IMR-90 (cell line): ENCODE measurements around the gene VSIG4. TPM values are rescaled to one million over a fixed set of nuclear protein-coding genes. Genes with fewer than 3 reads are reported as not detected.

Experiments used
- ATAC-seq: fragments of 200-7000 bp; cut with Tn5 transposase; 2 replicates; pipeline ENCODE4 v1.9.1; 2020; ENCODE audit warnings: low read depth, mild to moderate bottlenecking, moderate library complexity
- BruUV-seq: library from RNA; stranded (reverse); fragments of 400-500 nt; replicated peaks from 2 replicates; lab custom pipeline; 2021; lab: Mats Ljungman, UMichigan
- CTCF ChIA-PET: fragments of 300-600 bp; formaldehyde crosslinking; extraction: SDS; loops from one replicate; lab custom pipeline; 2021; ENCODE audit warnings: antibody characterized with exemption; lab: Yijun Ruan, JAX
- POLR2A ChIA-PET: fragments of 300-600 bp; sonication (Branson Sonifier 250); formaldehyde crosslinking; loops from one replicate; lab custom pipeline; 2022; ENCODE audit warnings: antibody characterized with exemption; ENCODE audit not compliant: unreplicated experiment; lab: Charles Lee
- DNase-seq: peaks from one replicate; pipeline ENCODE4 v3.0.0; 2013
- H2AFZ ChIP-seq: replicated peaks from 2 replicates; pipeline ENCODE3; 2013; ENCODE audit warnings: low read length, mild to moderate bottlenecking; ENCODE audit not compliant: poor library complexity
- H2AK5ac ChIP-seq: 2 replicates; pipeline ENCODE4 v1.6.1; 2013; ENCODE audit warnings: low read depth, low read length, inconsistent platforms
- H2AK9ac ChIP-seq: replicated peaks from 2 replicates; pipeline ENCODE3; 2013; ENCODE audit warnings: mild to moderate bottlenecking, low read depth, low read length, moderate library complexity; ENCODE audit not compliant: poor library complexity
- H2BK120ac ChIP-seq: 2 replicates; pipeline ENCODE4 v1.6.1; 2013; ENCODE audit warnings: low read depth, low read length, inconsistent platforms
- H2BK15ac ChIP-seq: 3 replicates; pipeline ENCODE4 v1.6.1; 2013; ENCODE audit warnings: low read depth, low read length, inconsistent platforms
- H2BK20ac ChIP-seq: 2 replicates; pipeline ENCODE4 v1.6.1; 2013; ENCODE audit warnings: low read depth, mild to moderate bottlenecking, inconsistent platforms, low read length, moderate library complexity
- H2BK5ac ChIP-seq: 2 replicates; pipeline ENCODE4 v1.6.1; 2013; ENCODE audit warnings: mild to moderate bottlenecking, low read depth, low read length, inconsistent platforms; ENCODE audit not compliant: poor library complexity, severe bottlenecking
- H3K14ac ChIP-seq: replicated peaks from 2 replicates; pipeline ENCODE4 v1.6.1; 2013; ENCODE audit warnings: low read depth, low read length, inconsistent platforms
- H3K18ac ChIP-seq: 2 replicates; pipeline ENCODE4 v1.6.1; 2013; ENCODE audit warnings: low read depth, low read length, control low read depth
- H3K23ac ChIP-seq: 2 replicates; pipeline ENCODE4 v1.6.1; 2013; ENCODE audit warnings: low read depth, low read length, inconsistent platforms
- H3K27ac ChIP-seq: 2 replicates; pipeline ENCODE4 v1.5.1; 2013; ENCODE audit warnings: mild to moderate bottlenecking, control low read depth, low read length; ENCODE audit not compliant: insufficient read depth
- H3K27me3 ChIP-seq: 2 replicates; pipeline ENCODE4 v1.6.1; 2013; ENCODE audit warnings: low read length; ENCODE audit not compliant: control insufficient read depth, insufficient read depth
- H3K36me3 ChIP-seq: 2 replicates; pipeline ENCODE4 v1.6.1; 2013; ENCODE audit warnings: low read length, mixed read lengths; ENCODE audit not compliant: control insufficient read depth, insufficient read depth
- H3K4ac ChIP-seq: 2 replicates; pipeline ENCODE4 v1.6.1; 2013; ENCODE audit warnings: low read depth, low read length, inconsistent platforms
- H3K4me1 ChIP-seq: 2 replicates; pipeline ENCODE4 v1.6.1; 2013; ENCODE audit warnings: low read length, mixed read lengths; ENCODE audit not compliant: control insufficient read depth, insufficient read depth
- H3K4me2 ChIP-seq: 2 replicates; pipeline ENCODE4 v1.6.1; 2013; ENCODE audit warnings: low read depth, mild to moderate bottlenecking, control low read depth, low read length, moderate library complexity
- H3K4me3 ChIP-seq: 2 replicates; pipeline ENCODE4 v1.5.1; 2013; ENCODE audit warnings: low read depth, mild to moderate bottlenecking, control low read depth, low read length, moderate library complexity; ENCODE audit not compliant: insufficient read depth
- H3K56ac ChIP-seq: 2 replicates; pipeline ENCODE4 v1.6.1; 2013; ENCODE audit warnings: low read length, inconsistent platforms; ENCODE audit not compliant: insufficient read depth; ENCODE audit errors: extremely low read depth
- H3K79me1 ChIP-seq, 2 experiments: 2 replicates each; pipeline ENCODE4 v1.6.1; 2013; ENCODE audit warnings: low read length in 2 of 2, inconsistent platforms in 1 of 2, low read depth in 1 of 2
- H3K9ac ChIP-seq: 2 replicates; pipeline ENCODE4 v1.6.1; 2013; ENCODE audit warnings: low read depth, low read length, control low read depth
- H3K9me1 ChIP-seq: 2 replicates; pipeline ENCODE4 v1.6.1; 2013; ENCODE audit warnings: low read length, inconsistent platforms; ENCODE audit not compliant: insufficient read depth
- H3K9me3 ChIP-seq: 2 replicates; pipeline ENCODE4 v1.6.1; 2013; ENCODE audit warnings: low read length; ENCODE audit not compliant: control insufficient read depth, insufficient read depth
- H4K20me1 ChIP-seq: 2 replicates; pipeline ENCODE4 v1.6.1; 2013; ENCODE audit warnings: low read length, inconsistent platforms; ENCODE audit not compliant: insufficient read depth
- H4K5ac ChIP-seq: 2 replicates; pipeline ENCODE4 v1.6.1; 2013; ENCODE audit warnings: mild to moderate bottlenecking, low read depth, low read length, control low read depth
- H4K8ac ChIP-seq, 2 experiments: 2 replicates each; pipeline ENCODE4 v1.6.1; 2013; ENCODE audit warnings: low read depth in 2 of 2, low read length in 2 of 2, control low read depth in 1 of 2, inconsistent platforms in 1 of 2
- H4K91ac ChIP-seq: 2 replicates; pipeline ENCODE4 v1.6.1; 2013; ENCODE audit warnings: low read depth, low read length, inconsistent platforms; ENCODE audit not compliant: insufficient read depth
- BHLHE40 ChIP-seq: fragments of 150-350 bp; IDR thresholded peaks from 2 replicates; pipeline ENCODE4 v1.6.1; 2016; ENCODE audit warnings: mild to moderate bottlenecking, low read depth, low read length
- CEBPB ChIP-seq: IDR thresholded peaks from 2 replicates; pipeline ENCODE4 v1.6.1; 2012; ENCODE audit warnings: low read depth, low read length, improper control_type of control experiment
- CHD1 ChIP-seq: IDR thresholded peaks from 2 replicates; pipeline ENCODE4 v1.6.1; 2012; ENCODE audit warnings: low read depth, low read length, improper control_type of control experiment
- CTCF ChIP-seq: conservative IDR thresholded peaks from 2 replicates; pipeline ENCODE4 v1.5.1; 2012; ENCODE audit warnings: mild to moderate bottlenecking, low read depth, low read length, improper control_type of control experiment
- ELK1 ChIP-seq: fragments of 150-350 bp; IDR thresholded peaks from 2 replicates; pipeline ENCODE4 v1.6.1; 2016; ENCODE audit warnings: low read depth, mild to moderate bottlenecking, low read length, moderate library complexity, borderline replicate concordance
- FOS ChIP-seq: fragments of 150-350 bp; IDR thresholded peaks from 2 replicates; pipeline ENCODE4 v1.6.1; 2016; ENCODE audit warnings: low read depth, low read length
- MAZ ChIP-seq: IDR thresholded peaks from 2 replicates; pipeline ENCODE4 v1.6.1; 2012; ENCODE audit warnings: low read depth, mild to moderate bottlenecking, low read length, improper control_type of control experiment, moderate library complexity, borderline replicate concordance
- MXI1 ChIP-seq: IDR thresholded peaks from 2 replicates; pipeline ENCODE4 v1.6.1; 2012; ENCODE audit warnings: low read depth, mild to moderate bottlenecking, low read length, moderate library complexity, borderline replicate concordance
- NFE2L2 ChIP-seq: fragments of 150-350 bp; IDR thresholded peaks from 2 replicates; pipeline ENCODE4 v1.6.1; 2016; ENCODE audit warnings: low read depth, mild to moderate bottlenecking, low read length
- POLR2A ChIP-seq: IDR thresholded peaks from 2 replicates; pipeline ENCODE4 v1.6.1; 2012; ENCODE audit warnings: mild to moderate bottlenecking, low read depth, low read length
- RAD21 ChIP-seq: IDR thresholded peaks from 2 replicates; pipeline ENCODE4 v1.6.1; 2012; ENCODE audit warnings: low read length, improper control_type of control experiment
- RCOR1 ChIP-seq: IDR thresholded peaks from 2 replicates; pipeline ENCODE4 v1.6.1; 2012; ENCODE audit warnings: mild to moderate bottlenecking, low read length, improper control_type of control experiment; ENCODE audit not compliant: insufficient replicate concordance
- RFX5 ChIP-seq: IDR thresholded peaks from 2 replicates; pipeline ENCODE4 v1.8.0; 2012; ENCODE audit warnings: low read depth, mild to moderate bottlenecking, low read length, moderate library complexity
- SMC3 ChIP-seq: fragments of 150-350 bp; IDR thresholded peaks from 2 replicates; pipeline ENCODE4 v1.6.1; 2016; ENCODE audit warnings: low read depth, mild to moderate bottlenecking, antibody characterized with exemption, low read length, moderate library complexity
- USF2 ChIP-seq: fragments of 150-350 bp; IDR thresholded peaks from 2 replicates; pipeline ENCODE4 v1.6.1; 2017; ENCODE audit warnings: mild to moderate bottlenecking, antibody characterized with exemption, low read length, low read depth
- WGBS, 2 experiments: methylation state at CpG; one replicate each; pipeline versions ENCODE4 v1.1.5 to v1.1.7; 2013; ENCODE audit warnings: missing lambda C conversion rate in 2 of 2; ENCODE audit not compliant: insufficient read length in 1 of 2; ENCODE audit errors: extremely low coverage in 2 of 2; 5-methylcytosine and 5-hydroxymethylcytosine counted together
- dilution Hi-C: fragments of 300-500 bp; cut with HindIII; formaldehyde crosslinking; loops from one replicate; pipeline ENCODE4 v1.14.3; 2018; ENCODE audit warnings: low sequenced_read_pairs; ENCODE audit not compliant: unreplicated experiment
- in situ Hi-C: fragments of 300-500 bp; cut with MboI; formaldehyde crosslinking; loops from 3 replicates; pipeline ENCODE4 v1.14.3; 2019; ENCODE audit warnings: low sequenced_read_pairs, inconsistent platforms, mixed read lengths
- intact Hi-C: fragments of 100-400 bp; cut with micrococcal nuclease; formaldehyde crosslinking; loops from 2 replicates; pipeline ENCODE4 v1.10.0; 2022
- polyA plus RNA-seq, 3 experiments: library from polyadenylated mRNA; depleted of rRNA; stranded (reverse); fragments of >200 nt; gene quantifications; 2 replicates each; pipeline ENCODE4 v1.2.3, GENCODE V29; 2012; ENCODE audit warnings: low replicate concordance in 1 of 3
- total RNA-seq: library from RNA; depleted of rRNA; stranded (reverse); fragments of >200 nt; gene quantifications from 2 replicates; pipeline ENCODE4 v1.2.3, GENCODE V29; 2012

VSIG4 gene
- total and polyA plus RNA-seq, 2 of the 4 experiments (the other 2 are of a cell fraction), result not detected

- Histone ChIP-seq H3K4me2 (no peak overlapping the region), H3K4me1 (no peaks in the 10 kb centered on the region), H3K23ac (no peak overlapping the region), H3K36me3 (no peaks in the 10 kb centered on the region), H2AFZ (no peak overlapping the region), H3K9ac (no peak overlapping the region), H3K4me3 (no peak overlapping the region), H3K18ac (no peak overlapping the region), H2AK9ac (no peak overlapping the region), H4K20me1 (no peaks in the 10 kb centered on the region), H4K5ac (no peak overlapping the region), H3K4ac (no peak overlapping the region), H4K91ac (no peak overlapping the region), H3K14ac (no peak overlapping the region), H3K9me1 (no peaks in the 10 kb centered on the region), H2BK15ac (no peak overlapping the region), H2BK120ac (no peak overlapping the region), H3K27ac (no peak overlapping the region), H3K56ac (no peak overlapping the region), H2AK5ac (no peak overlapping the region), H3K9me3 (no peaks in the 10 kb centered on the region), H3K79me1 (no peaks in the 10 kb centered on the region), H4K8ac (no peak overlapping the region), H3K27me3 (peaks cover 7% of the 10 kb centered on the region), H2BK20ac (no peak overlapping the region), H2BK5ac (no peak overlapping the region)
- in situ Hi-C loops, result no loop called here
- no TSS peak for BruUV-seq
- WGBS, 2 experiments, result 73% methylated on average over 5 of the region's 9 CpGs; no CpG with 5 or more reads in 1 of the 2 experiments
- CTCF ChIA-PET, result interaction anchor here (0.6 kb wide), 1 partner anchor 320 kb away, joined by 3 read pairs; no protein-coding TSS in a partner anchor
- ATAC-seq (no peak), DNase-seq (no peak)
- POLR2A ChIA-PET, result no interaction called here
- TF ChIP-seq RCOR1, result no peak
- no peak for TF ChIP-seq FOS
- no peak for TF ChIP-seq POLR2A
- no peak for TF ChIP-seq NFE2L2
- TF ChIP-seq RAD21, result no peak
- TF ChIP-seq RFX5, result no peak
- no peak for TF ChIP-seq CEBPB
- no peak for TF ChIP-seq ELK1
- no peak for TF ChIP-seq MXI1
- no peak for TF ChIP-seq BHLHE40
- no peak for TF ChIP-seq CHD1
- TF ChIP-seq MAZ, result no peak
- no peak for TF ChIP-seq CTCF
- no peak for TF ChIP-seq USF2
- no peak for TF ChIP-seq SMC3
- intact Hi-C loops, result no loop called here
- dilution Hi-C loops, result no loop called here
These were observed 17.9 kb downstream of the VSIG4 start for GRCh38 chrX:66021765-66022631.
